ENCODE data around the gene ANKRD6.

DNA sequence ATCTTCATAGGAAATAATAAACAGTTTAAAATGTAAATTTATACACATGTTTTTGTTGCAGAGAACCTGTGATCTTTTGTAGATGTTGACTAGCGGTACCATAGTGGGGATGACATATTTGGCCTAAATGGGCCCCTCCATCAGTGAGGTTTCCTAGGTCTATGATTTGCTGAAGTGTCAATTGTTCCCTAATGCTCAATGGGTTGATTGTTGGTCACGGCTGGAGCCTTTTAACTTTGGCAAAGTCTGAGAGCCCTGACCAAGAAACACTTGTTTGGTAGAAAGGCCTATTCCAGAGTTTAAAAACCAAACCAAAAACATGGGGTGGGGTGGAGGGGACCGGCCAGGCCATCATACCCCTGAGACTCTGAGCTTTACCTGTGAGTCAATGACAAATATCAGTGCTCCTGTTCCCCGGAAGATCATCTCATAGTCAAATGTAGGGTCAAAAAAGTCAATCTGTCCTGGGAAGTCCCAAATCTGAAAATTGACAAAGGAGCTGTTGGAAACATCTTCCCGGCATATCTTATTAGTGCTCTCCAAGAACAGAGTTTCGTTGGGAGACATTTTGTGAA, 45.9 kb upstream of the ANKRD6 start:
- TF ChIP-seq, protein P1, sequence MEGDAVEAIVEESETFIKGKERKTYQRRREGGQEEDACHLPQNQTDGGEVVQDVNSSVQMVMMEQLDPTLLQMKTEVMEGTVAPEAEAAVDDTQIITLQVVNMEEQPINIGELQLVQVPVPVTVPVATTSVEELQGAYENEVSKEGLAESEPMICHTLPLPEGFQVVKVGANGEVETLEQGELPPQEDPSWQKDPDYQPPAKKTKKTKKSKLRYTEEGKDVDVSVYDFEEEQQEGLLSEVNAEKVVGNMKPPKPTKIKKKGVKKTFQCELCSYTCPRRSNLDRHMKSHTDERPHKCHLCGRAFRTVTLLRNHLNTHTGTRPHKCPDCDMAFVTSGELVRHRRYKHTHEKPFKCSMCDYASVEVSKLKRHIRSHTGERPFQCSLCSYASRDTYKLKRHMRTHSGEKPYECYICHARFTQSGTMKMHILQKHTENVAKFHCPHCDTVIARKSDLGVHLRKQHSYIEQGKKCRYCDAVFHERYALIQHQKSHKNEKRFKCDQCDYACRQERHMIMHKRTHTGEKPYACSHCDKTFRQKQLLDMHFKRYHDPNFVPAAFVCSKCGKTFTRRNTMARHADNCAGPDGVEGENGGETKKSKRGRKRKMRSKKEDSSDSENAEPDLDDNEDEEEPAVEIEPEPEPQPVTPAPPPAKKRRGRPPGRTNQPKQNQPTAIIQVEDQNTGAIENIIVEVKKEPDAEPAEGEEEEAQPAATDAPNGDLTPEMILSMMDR (IDR thresholded peaks at IDR 0.05): no peak
- TF ChIP-seq EZH2 (IDR thresholded peaks at IDR 0.05; ENCODE audit: borderline replicate concordance, insufficient read depth, low read depth, low read length, poor library complexity, severe bottlenecking): no peak

Measured in B cell (primary cell).